SW480 (cell line): Measurements from ENCODE around the gene PLD2.
A peak's percentile ranks its signal among the peaks of the same experiment; 100 is the strongest.

Experiments used
- DNase-seq: peaks from one replicate; pipeline ENCODE4 v3.0.0-alpha.2; 2016; ENCODE audit warnings: low spot score

The PLD2 gene, protein sequence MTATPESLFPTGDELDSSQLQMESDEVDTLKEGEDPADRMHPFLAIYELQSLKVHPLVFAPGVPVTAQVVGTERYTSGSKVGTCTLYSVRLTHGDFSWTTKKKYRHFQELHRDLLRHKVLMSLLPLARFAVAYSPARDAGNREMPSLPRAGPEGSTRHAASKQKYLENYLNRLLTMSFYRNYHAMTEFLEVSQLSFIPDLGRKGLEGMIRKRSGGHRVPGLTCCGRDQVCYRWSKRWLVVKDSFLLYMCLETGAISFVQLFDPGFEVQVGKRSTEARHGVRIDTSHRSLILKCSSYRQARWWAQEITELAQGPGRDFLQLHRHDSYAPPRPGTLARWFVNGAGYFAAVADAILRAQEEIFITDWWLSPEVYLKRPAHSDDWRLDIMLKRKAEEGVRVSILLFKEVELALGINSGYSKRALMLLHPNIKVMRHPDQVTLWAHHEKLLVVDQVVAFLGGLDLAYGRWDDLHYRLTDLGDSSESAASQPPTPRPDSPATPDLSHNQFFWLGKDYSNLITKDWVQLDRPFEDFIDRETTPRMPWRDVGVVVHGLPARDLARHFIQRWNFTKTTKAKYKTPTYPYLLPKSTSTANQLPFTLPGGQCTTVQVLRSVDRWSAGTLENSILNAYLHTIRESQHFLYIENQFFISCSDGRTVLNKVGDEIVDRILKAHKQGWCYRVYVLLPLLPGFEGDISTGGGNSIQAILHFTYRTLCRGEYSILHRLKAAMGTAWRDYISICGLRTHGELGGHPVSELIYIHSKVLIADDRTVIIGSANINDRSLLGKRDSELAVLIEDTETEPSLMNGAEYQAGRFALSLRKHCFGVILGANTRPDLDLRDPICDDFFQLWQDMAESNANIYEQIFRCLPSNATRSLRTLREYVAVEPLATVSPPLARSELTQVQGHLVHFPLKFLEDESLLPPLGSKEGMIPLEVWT

DNA sequence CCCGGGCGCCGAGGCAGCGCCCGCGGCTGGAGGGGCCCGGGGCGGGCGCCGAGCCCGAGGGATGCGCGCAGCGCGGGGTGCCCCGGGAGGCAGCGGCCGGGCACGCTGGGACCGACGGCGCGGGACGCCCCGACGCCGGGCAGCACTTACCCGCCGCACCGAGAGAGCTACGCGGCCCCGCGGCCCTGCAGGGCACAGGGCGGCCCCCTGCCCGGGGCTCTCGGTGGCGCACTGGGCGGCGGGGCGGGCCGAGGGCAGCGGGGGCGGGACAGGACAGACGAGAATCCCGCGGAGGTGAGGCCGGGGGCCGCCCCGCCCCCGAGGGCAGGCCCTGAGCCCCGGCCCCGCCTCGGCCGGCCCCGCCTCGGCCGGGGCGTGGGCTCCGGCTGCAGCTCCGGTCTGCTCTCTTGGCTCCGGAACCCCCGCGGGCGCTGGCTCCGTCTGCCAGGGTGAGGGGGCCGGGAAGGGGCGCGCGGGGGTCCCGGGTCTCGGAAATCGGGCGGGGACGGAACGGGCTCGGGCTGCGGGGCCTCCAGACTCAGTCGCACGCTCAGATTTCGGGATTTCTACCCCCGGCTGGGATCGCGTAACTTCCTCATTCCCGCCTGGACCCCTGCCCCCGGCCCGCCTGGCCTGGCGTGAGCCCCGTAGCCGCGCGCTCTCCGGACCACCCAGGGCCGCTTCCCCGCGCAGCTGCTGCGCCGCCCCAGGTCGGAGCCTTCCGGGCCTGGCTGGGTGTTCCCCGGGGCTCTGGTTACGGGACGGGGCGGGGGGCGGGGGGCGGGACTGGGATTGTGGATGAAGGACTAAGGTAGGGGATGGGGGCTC is at the start of gene PLD2:
Gene PLD2 (plus strand): TSS at position 376 of the 828 bp plus-strand sequence. CDS start 621 bp downstream, outside the sequence.
- peak; percentile 72 for DNase-seq

DNA sequence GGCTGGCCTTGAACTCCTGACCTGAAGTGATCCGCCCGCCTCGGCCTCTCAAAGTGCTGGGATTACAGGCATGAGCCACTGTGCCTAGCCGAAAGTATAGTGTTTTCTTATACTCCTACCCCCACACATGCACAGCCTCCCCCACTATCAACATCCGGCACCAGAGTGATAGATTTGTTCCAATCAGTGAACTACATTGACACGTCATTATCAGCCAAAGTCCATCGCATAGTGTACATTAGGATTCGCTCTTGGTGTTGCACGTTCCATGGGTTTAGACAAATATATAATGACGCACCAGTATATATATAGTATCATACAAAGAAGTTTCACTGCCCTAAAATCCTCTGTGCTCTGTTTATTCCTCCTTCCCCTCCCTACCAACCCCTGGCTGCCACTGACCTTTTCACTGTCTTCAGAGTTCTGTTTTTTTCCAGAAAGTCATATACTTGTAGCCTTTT is 47.1 kb upstream of the PLD2 start:
- DNase-seq, result no peak

DNA sequence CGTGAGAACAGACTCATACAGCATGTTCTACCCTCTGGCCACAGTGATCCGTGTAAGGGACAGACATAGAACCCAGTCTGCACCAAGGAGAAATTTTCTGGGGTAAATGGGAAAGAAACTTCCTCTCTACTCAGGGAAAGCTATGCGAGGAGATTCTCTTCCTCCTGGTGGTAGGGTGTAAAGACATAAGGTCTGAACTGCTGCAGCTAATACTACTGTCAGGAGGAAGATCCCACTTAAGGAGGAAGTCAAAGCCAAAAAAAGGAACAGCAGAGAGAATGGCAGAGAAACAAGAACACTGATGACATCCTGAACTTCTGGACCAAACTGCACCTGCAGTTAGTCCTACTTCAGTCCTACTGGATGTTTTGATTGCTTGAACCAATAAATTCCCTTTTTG is 42.4 kb upstream of the PLD2 start:
- DNase-seq, result no peak

DNA sequence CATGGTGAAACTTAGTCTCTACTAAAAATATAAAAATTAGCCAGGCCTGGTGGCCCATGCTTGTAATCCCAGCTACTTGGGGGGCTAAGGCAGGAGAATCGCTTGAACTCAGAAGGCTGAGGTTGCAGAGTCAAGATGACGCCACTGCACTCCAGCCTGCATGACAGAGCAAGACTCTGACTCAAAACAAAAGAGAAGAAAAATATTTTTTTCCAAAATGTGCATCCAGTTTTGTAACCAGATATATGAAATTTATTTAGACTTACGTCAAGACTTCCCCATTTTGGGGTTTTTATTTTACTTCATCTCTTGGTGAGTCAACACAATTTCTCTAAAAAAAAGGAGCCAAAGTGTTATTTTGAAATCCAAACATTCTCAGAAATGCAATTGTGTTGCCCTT is 40.8 kb upstream of the PLD2 start:
- no peak for DNase-seq

- DNase-seq, result no peak
Measured at GRCh38 chr17:4766723-4767122, 40.2 kb upstream of the PLD2 start.

DNA sequence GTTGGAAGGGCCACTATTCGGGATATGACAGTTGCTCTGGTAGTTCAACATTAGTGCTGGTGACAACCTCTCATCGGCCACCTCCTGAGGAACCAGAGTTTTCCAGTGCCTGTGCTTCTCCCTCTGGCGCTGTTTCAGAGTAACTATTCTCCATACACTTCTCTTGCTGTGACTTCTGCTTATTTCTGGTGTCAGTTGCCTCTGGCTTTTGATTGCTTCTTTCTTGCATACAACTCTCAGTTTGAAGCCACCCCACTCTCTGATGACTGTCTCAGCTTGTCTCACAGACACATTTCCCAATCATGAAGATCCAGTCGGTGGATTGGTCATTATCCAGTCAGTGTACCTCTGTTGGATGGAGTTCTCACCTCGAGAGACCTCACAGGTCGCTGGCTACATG is 38.7 kb upstream of the PLD2 start:
- DNase-seq, result no peak

GRCh38 chr17:4769628-4770027 is 37.3 kb upstream of the PLD2 start:
- DNase-seq, result peak; percentile 55

DNA sequence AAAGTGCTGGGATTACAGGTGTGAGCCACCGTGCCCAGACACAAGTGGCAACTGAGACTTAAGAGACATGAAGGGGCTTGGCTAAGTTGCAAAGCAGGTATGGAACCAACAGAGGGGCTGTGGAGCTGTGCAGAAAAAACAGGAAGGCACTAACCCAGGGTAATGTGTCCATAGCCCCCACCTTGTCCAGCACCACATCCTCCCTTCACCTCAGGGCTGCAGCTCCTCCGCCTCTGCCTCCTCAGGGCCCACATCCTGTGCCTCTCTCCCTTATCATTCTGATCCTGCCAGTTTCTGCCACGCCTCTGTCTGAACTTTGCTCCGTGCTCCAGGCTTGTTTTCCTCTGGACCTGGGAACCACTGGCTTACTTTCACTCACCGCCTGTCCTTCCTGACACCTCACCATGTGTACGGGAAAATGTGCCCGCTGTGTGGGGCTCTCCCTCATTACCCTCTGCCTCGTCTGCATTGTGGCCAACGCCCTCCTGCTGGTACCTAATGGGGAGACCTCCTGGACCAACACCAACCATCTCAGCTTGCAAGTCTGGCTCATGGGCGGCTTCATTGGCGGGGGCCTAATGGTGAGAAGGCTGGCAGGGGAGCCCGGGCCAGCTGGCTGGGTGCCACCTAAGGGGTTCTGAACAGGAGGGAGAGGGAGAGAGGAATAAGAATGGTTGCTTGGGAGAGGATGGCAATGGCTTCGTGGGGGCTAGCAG is 35.3 kb upstream of the PLD2 start, which contains the start of gene TM4SF5:
Gene TM4SF5 (plus strand): TSS at position 368 of the 716 bp plus-strand sequence. CDS start 37 bp downstream, at position 405.
- DNase-seq, result peak; percentile 83

DNA sequence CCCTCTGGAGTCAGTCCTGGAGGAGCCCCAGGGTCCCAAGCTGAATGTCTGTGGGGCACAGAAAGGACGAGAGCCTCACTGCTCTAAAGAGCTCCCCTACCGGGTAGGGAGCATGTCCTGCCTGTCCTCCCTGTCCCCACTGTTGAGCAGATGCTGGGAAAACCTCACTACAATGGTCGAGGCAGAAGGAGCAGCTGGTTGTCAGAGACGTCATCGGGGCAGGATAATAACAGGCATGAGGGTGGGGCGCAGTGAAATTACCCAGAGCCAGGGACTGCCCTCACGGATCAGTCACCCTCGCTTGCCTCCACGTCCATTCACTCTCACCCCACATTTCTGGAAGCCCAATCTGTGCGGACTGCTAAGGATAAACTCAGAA is 34.7 kb upstream of the PLD2 start:
- no peak for DNase-seq

DNA sequence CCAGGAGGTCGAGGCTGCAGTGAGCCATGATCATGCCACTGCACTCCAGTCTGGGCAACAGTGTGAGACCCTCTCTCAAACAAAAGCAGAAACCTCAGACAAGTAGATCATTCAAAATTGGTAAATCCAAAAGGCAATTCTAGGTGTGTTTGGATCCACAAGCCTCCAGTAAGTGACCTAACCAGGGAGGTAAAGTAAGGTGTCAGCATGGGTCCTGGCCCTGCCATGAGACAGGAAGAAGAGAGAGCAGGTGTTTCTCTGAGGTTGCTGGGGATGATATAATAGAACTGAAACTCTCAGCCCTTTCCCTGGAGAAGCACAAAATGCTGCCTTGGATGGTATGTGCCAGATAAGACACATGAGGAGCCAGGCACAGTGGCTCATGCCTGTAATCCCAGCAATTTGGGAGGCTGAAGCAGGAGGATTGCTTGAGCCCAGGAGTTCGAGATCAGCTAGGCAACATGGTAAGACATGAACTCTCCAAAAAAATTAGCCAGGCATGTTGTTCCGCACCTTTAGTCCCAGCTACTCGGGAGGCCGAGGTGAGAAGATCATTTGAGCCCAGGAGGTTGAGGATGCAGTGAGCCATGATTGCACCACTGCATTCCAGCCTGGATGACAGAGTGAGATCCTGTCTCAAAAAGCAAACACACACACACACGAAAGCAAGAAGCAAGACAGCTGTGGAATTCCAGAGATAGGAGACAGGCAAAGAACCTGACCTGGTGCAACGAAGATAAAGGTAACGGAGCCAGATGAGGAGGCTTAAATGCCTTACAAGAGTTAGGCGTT is 28.8 kb upstream of the PLD2 start:
- no peak for DNase-seq

- no peak for DNase-seq
Measured at GRCh38 chr17:4780325-4780955, 26.5 kb upstream of the PLD2 start.

- no peak for DNase-seq
Measured at GRCh38 chr17:4782652-4783051, 24.3 kb upstream of the PLD2 start.

GRCh38 chr17:4785311-4786105 is 21.4 kb upstream of the PLD2 start:
- DNase-seq, result no peak

- no peak for DNase-seq
Measured at GRCh38 chr17:4786106-4786511, 20.8 kb upstream of the PLD2 start, which contains the start of gene VMO1. TSS of gene VMO1 (minus strand) at chr17:4786364. CDS start at chr17:4786352, 12 bp downstream.

GRCh38 chr17:4786516-4786915 is 20.4 kb upstream of the PLD2 start:
- DNase-seq, result no peak

DNA sequence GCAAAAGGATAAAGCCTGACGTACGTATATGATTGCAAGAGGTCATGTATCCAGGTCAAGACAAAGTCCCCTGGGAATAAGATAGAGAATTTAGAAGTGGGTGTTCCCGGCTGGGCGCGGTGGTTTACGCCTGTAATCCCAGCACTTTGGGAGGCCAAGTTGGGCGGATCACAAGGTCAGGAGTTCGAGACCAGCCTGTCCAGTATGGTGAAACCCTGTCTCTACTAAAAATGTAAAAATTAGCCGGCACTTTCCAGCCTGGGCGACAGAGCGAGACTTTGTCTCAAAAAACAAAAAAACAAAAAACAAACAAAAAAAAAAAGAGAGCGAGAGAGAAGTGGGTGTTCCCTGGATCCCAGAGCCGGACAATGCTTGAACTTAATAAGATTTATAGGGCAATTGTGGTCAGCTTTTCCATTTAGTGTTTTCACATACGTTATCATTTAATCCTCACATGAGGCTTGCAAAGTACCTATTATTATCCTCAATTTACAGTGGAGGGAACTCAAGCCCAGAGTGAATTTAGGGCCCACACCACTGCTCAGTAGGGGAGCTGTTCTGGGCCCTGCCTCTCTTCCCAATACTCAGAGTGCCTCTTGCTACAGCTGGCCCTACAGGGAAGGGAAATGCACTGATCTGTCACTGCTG is 18.7 kb upstream of the PLD2 start:
- no peak for DNase-seq

GRCh38 chr17:4788807-4789700 is 17.9 kb upstream of the PLD2 start, which contains the start of gene GLTPD2:
TSS of gene GLTPD2 (plus strand) at chr17:4788964. CDS start at chr17:4789012, 48 bp downstream.
- no peak for DNase-seq

- DNase-seq, result no peak
Measured at GRCh38 chr17:4789701-4789950, 17.3 kb upstream of the PLD2 start.
